Panc1 (cell line): ENCODE data around the gene ABHD8. TPM values are rescaled to one million over a fixed set of nuclear protein-coding genes. Genes with fewer than 3 reads are reported as not detected.

ENCODE experiments used
- ATAC-seq: fragments of 200-7000 bp; cut with Tn5 transposase; 2 replicates; pipeline ENCODE4 v1.9.1; 2020; ENCODE audit warnings: mild to moderate bottlenecking, moderate library complexity
- BruUV-seq: library from RNA; stranded (reverse); fragments of 400-500 nt; replicated peaks from 2 replicates; lab custom pipeline; 2021; lab: Mats Ljungman, UMichigan
- CTCF ChIA-PET: fragments of 300-600 bp; sonication (Branson Sonifier 250); formaldehyde crosslinking; loops from one replicate; lab custom pipeline; 2022; ENCODE audit warnings: antibody characterized with exemption; lab: Charles Lee
- POLR2A ChIA-PET: fragments of 300-600 bp; sonication (Branson Sonifier 250); formaldehyde crosslinking; loops from one replicate; lab custom pipeline; 2022; ENCODE audit warnings: antibody characterized with exemption; lab: Charles Lee
- DNase-seq: peaks from one replicate; pipeline ENCODE4 v3.0.0-alpha.2; 2010; ENCODE audit warnings: low read depth, low spot score
- H3K27ac ChIP-seq: 2 replicates; pipeline ENCODE4 v1.5.1; 2011; ENCODE audit warnings: mild to moderate bottlenecking, low read length, inconsistent platforms
- H3K27me3 ChIP-seq: fragments of 200-500 bp; sonication (Bioruptor generic); 2 replicates; pipeline ENCODE4 v1.6.0; 2014; ENCODE audit warnings: low read length, inconsistent platforms; ENCODE audit not compliant: control insufficient read depth, insufficient read depth
- H3K36me3 ChIP-seq: fragments of 200-500 bp; sonication (Bioruptor generic); 2 replicates; pipeline ENCODE4 v1.5.1; 2014; ENCODE audit warnings: inconsistent platforms, mild to moderate bottlenecking, low read length, moderate library complexity; ENCODE audit not compliant: control insufficient read depth, insufficient read depth
- H3K4me1 ChIP-seq: 2 replicates; pipeline ENCODE4 v1.5.1; 2011; ENCODE audit warnings: inconsistent platforms, mild to moderate bottlenecking, low read length, moderate library complexity; ENCODE audit not compliant: control insufficient read depth, insufficient read depth
- H3K4me3 ChIP-seq, 2 experiments: 2 replicates each; pipeline ENCODE4 v1.5.1; 2011 to 2012; ENCODE audit warnings: low read depth in 2 of 2, low read length in 2 of 2, mild to moderate bottlenecking in 2 of 2, inconsistent platforms in 1 of 2, moderate library complexity in 1 of 2
- H3K9me3 ChIP-seq: fragments of 200-500 bp; sonication (Bioruptor generic); 2 replicates; pipeline ENCODE4 v1.5.1; 2014; ENCODE audit warnings: low read depth, mild to moderate bottlenecking, inconsistent platforms, low read length, moderate library complexity; ENCODE audit not compliant: control insufficient read depth, insufficient read depth
- POLR2AphosphoS5 ChIP-seq: IDR thresholded peaks from 2 replicates; pipeline ENCODE4 v1.6.1; 2012; ENCODE audit warnings: mild to moderate bottlenecking, low read depth, low read length, moderate library complexity
- SIN3A ChIP-seq: IDR thresholded peaks from 2 replicates; pipeline ENCODE4 v1.6.1; 2012; ENCODE audit warnings: low read depth, mild to moderate bottlenecking, low read length, moderate library complexity, borderline replicate concordance; ENCODE audit not compliant: insufficient read depth
- TCF7L2 ChIP-seq: IDR thresholded peaks from 2 replicates; pipeline ENCODE4 v1.6.1; 2011; ENCODE audit warnings: mild to moderate bottlenecking, low read depth, low read length, inconsistent platforms
- in situ Hi-C: cut with HindIII; loops from 2 replicates; pipeline ENCODE4 v1.10.0; 2016; ENCODE audit warnings: low sequenced_read_pairs, low pct_unique_long_range_greater_than_20kb
- intact Hi-C: fragments of 100-400 bp; cut with micrococcal nuclease; formaldehyde crosslinking; loops from one replicate; pipeline ENCODE4 v1.10.0; 2022; ENCODE audit not compliant: unreplicated experiment
- total RNA-seq: library from RNA; stranded (reverse); gene quantifications from one replicate; pipeline ENCODE4 v1.2.1, GENCODE V29; 2021; ENCODE audit not compliant: unreplicated experiment
- TF ChIP-seq, protein P1 (sequence below), 2 experiments: IDR thresholded peaks; 2 replicates each; pipeline ENCODE4 v1.6.1; 2011 to 2012; ENCODE audit warnings: low read depth in 2 of 2, control low read depth in 1 of 2, low read length in 1 of 2, mild to moderate bottlenecking in 1 of 2, moderate library complexity in 1 of 2; ENCODE audit not compliant: insufficient read depth in 1 of 2
- TF ChIP-seq, protein P2 (sequence below): fragments of 450-650 bp; IDR thresholded peaks from 2 replicates; pipeline ENCODE4 v1.5.1; 2017; ENCODE audit warnings: mild to moderate bottlenecking

The ABHD8 gene
- total RNA-seq, 1 experiment from 2014 or later: 19.6 TPM

DNA sequence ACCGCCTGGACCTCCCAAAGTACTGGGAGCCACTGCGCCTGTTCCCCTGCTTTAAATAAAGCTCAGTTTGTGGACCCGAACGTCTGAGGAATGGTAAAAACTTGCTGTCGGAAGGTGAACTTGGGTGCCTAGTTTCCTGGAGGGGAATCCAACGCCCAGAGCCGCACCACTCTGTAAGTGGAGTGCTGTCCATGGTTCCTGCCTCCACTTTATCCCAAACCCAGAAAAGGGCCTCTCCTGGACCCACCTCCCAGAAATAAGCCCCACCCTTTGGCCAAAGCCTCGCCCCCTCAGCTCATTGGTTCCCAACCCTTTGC, 29.1 kb upstream of the ABHD8 start:
- Histone ChIP-seq H3K27ac (no peak overlapping the region), H3K4me1 (peaks cover 8% of the 10 kb centered on the region; the same call in 1 of the 2 replicates), H3K27me3 (no peaks in the 10 kb centered on the region), H3K9me3 (no peaks in the 10 kb centered on the region), H3K4me3 (no peak overlapping the region), H3K36me3 (peaks cover 7% of the 10 kb centered on the region; the same call in 1 of the 2 replicates)
- POLR2A ChIA-PET: interaction anchor here (0.5 kb wide), 1 partner anchor 29 kb away, joined by 7 read pairs; no protein-coding TSS in a partner anchor
- no TSS peak for BruUV-seq
- TF ChIP-seq SIN3A: no peak
- TF ChIP-seq, protein P1, sequence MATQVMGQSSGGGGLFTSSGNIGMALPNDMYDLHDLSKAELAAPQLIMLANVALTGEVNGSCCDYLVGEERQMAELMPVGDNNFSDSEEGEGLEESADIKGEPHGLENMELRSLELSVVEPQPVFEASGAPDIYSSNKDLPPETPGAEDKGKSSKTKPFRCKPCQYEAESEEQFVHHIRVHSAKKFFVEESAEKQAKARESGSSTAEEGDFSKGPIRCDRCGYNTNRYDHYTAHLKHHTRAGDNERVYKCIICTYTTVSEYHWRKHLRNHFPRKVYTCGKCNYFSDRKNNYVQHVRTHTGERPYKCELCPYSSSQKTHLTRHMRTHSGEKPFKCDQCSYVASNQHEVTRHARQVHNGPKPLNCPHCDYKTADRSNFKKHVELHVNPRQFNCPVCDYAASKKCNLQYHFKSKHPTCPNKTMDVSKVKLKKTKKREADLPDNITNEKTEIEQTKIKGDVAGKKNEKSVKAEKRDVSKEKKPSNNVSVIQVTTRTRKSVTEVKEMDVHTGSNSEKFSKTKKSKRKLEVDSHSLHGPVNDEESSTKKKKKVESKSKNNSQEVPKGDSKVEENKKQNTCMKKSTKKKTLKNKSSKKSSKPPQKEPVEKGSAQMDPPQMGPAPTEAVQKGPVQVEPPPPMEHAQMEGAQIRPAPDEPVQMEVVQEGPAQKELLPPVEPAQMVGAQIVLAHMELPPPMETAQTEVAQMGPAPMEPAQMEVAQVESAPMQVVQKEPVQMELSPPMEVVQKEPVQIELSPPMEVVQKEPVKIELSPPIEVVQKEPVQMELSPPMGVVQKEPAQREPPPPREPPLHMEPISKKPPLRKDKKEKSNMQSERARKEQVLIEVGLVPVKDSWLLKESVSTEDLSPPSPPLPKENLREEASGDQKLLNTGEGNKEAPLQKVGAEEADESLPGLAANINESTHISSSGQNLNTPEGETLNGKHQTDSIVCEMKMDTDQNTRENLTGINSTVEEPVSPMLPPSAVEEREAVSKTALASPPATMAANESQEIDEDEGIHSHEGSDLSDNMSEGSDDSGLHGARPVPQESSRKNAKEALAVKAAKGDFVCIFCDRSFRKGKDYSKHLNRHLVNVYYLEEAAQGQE (IDR thresholded peaks at IDR 0.05; ENCODE audit: insufficient read depth in 1 of 2, low read depth in 2 of 2, low read length in 1 of 2): peak; percentile 59 to 61; a peak in 1 of 4 replicates
- no peak for DNase-seq
- in situ Hi-C loops: no loop called here
- CTCF ChIA-PET: interaction anchor here (0.6 to 1.0 kb wide), 2 partner anchors 26 to 560 kb away, joined by 3 to 5 read pairs; no protein-coding TSS in a partner anchor
- intact Hi-C loops: no loop called here
- ATAC-seq: no peak

DNA sequence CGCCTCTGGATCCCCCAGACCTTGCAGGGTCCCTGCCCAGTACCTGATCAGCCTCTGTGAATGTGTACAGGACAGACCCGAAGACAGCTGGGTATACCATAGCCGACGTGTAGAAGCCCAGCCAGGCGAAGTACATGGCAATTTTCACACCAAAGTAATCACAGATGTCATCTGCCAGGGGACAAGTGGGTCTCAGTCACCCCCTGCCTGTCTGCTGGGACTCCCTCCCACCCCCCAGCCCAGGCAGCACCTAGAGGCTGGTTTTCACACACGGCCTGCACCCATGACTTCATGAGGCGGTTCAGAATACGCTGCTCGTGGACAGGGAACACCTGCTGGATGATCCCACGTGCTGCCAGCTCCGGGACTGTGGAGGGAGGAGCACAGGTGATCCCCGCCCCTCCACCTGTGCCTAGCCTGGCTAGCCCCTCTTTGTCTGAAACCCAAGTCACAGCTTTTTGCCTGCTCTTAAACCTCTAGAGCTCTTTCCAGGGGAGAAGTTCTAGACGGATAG, 27.9 kb upstream of the ABHD8 start:
- DNase-seq (no peak), ATAC-seq (no peak)
- H3K4me1 ChIP-seq: peaks cover 8% of the 10 kb centered on the region; the same call in 1 of the 2 replicates
- in situ Hi-C loops (no loop called here), intact Hi-C loops (no loop called here)
- TF ChIP-seq, protein P1 (IDR thresholded peaks at IDR 0.05; ENCODE audit: insufficient read depth in 1 of 2, low read depth in 2 of 2, low read length in 1 of 2): no peak
- TF ChIP-seq, protein P2, sequence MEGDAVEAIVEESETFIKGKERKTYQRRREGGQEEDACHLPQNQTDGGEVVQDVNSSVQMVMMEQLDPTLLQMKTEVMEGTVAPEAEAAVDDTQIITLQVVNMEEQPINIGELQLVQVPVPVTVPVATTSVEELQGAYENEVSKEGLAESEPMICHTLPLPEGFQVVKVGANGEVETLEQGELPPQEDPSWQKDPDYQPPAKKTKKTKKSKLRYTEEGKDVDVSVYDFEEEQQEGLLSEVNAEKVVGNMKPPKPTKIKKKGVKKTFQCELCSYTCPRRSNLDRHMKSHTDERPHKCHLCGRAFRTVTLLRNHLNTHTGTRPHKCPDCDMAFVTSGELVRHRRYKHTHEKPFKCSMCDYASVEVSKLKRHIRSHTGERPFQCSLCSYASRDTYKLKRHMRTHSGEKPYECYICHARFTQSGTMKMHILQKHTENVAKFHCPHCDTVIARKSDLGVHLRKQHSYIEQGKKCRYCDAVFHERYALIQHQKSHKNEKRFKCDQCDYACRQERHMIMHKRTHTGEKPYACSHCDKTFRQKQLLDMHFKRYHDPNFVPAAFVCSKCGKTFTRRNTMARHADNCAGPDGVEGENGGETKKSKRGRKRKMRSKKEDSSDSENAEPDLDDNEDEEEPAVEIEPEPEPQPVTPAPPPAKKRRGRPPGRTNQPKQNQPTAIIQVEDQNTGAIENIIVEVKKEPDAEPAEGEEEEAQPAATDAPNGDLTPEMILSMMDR: no peak
- TF ChIP-seq POLR2AphosphoS5 (no peak), SIN3A (no peak), TCF7L2 (no peak)
- H3K9me3 ChIP-seq: no peaks in the 10 kb centered on the region
- H3K36me3 ChIP-seq: peaks cover 4% of the 10 kb centered on the region; the same call in 1 of the 2 replicates
- BruUV-seq: no TSS peak
- H3K27ac ChIP-seq: no peak overlapping the region
- no peak overlapping the region for H3K4me3 ChIP-seq
- ChIA-PET CTCF (interaction anchor here (0.7 kb wide), 1 partner anchor 57 kb away, joined by 3 read pairs; no protein-coding TSS in a partner anchor), POLR2A (no interaction called here)
- H3K27me3 ChIP-seq: no peaks in the 10 kb centered on the region
